MCF 10A (cell line): ENCODE measurements around the gene DOHH. TPM values are rescaled to one million over a fixed set of nuclear protein-coding genes. Genes with fewer than 3 reads are reported as not detected.
"Not testable (repeated sequence)": the region's sequence is repeated elsewhere in the genome, so short reads cannot be mapped to it uniquely, and the experiment has no call there.

Experiments used
- BruUV-seq: library from RNA; stranded (reverse); fragments of 400-500 nt; replicated peaks from 2 replicates; lab custom pipeline; 2021; lab: Mats Ljungman, UMichigan
- CTCF ChIA-PET: fragments of 300-600 bp; sonication (Branson Sonifier 250); formaldehyde crosslinking; extraction: SDS; loops from one replicate; lab custom pipeline; 2021; ENCODE audit warnings: antibody characterized with exemption, inconsistent platforms; lab: Yijun Ruan, JAX
- POLR2A ChIA-PET: fragments of 300-600, 350-650 bp; sonication (Branson Sonifier 250); formaldehyde crosslinking; extraction: SDS; loops from one replicate; lab custom pipeline; 2020; ENCODE audit warnings: antibody characterized with exemption, inconsistent platforms; lab: Yijun Ruan, JAX
- DNase-seq: peaks from one replicate; pipeline ENCODE4 v3.0.0-alpha.2; 2018; ENCODE audit not compliant: unreplicated experiment
- H3K27ac Mint-ChIP-seq: one replicate; pipeline ENCODE4 v1.8.0; 2022; ENCODE audit warnings: mild to moderate bottlenecking, low read depth, mixed read lengths; ENCODE audit not compliant: unreplicated experiment
- H3K27me3 Mint-ChIP-seq: one replicate; pipeline ENCODE4 v1.8.0; 2022; ENCODE audit warnings: mixed read lengths; ENCODE audit not compliant: insufficient read depth, unreplicated experiment
- H3K36me3 Mint-ChIP-seq: one replicate; pipeline ENCODE4 v1.8.0; 2022; ENCODE audit warnings: mild to moderate bottlenecking, moderate library complexity, mixed read lengths; ENCODE audit not compliant: insufficient read depth, unreplicated experiment
- H3K4me1 Mint-ChIP-seq: one replicate; pipeline ENCODE4 v1.8.0; 2022; ENCODE audit warnings: mixed read lengths; ENCODE audit not compliant: insufficient read depth, unreplicated experiment
- H3K4me3 Mint-ChIP-seq: one replicate; pipeline ENCODE4 v1.8.0; 2022; ENCODE audit warnings: mild to moderate bottlenecking, moderate library complexity, mixed read lengths; ENCODE audit not compliant: unreplicated experiment
- H3K9me3 Mint-ChIP-seq: one replicate; pipeline ENCODE4 v1.8.0; 2022; ENCODE audit warnings: mixed read lengths; ENCODE audit not compliant: unreplicated experiment
- intact Hi-C: fragments of 100-400 bp; cut with micrococcal nuclease; formaldehyde crosslinking; loops from 2 replicates; pipeline ENCODE4 v1.14.1; 2022
- total RNA-seq: library from RNA; stranded (reverse); gene quantifications from 2 replicates; pipeline ENCODE4 v1.2.3, GENCODE V29; 2022
- TF ChIP-seq, protein P1 (sequence below): fragments of 200-600 bp; IDR thresholded peaks from one replicate; pipeline ENCODE4 v1.8.0; 2022; ENCODE audit warnings: antibody characterized with exemption, mild to moderate bottlenecking; ENCODE audit not compliant: unreplicated experiment

The DOHH gene
- total RNA-seq, 1 experiment from 2014 or later = 16.3 TPM

DNA sequence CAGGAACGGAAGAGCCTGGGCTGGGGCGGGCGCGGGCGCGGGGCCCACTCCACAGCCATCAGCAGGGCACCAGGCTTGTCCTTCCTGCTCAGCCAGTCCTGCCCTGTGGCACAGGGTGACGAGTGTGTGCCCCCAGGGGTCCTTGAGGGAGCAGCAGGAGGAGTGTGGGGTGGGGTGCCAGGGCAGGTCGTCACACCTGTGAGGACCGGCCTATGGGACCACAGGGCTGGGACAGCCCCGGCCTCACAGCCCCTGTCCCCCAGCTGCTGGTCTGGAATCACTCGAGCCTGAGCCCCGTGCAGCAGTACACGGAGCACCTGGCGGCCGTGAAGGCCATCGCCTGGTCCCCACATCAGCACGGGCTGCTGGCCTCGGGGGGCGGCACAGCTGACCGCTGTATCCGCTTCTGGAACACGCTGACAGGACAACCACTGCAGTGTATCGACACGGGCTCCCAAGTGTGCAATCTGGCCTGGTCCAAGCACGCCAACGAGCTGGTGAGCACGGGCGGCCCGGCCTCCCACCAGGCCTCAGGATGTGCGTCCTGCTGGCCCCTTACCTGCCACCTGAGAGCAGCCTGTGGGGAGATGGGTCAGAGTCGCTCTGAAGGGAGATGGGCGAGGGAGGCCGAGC lies 31.8 kb upstream of the DOHH start:
- POLR2A ChIA-PET = no interaction called here
- H3K27me3 Mint-ChIP-seq = no peaks in the 10 kb centered on the region
- no peak overlapping the region for H3K4me3 Mint-ChIP-seq
- TF ChIP-seq, protein P1, sequence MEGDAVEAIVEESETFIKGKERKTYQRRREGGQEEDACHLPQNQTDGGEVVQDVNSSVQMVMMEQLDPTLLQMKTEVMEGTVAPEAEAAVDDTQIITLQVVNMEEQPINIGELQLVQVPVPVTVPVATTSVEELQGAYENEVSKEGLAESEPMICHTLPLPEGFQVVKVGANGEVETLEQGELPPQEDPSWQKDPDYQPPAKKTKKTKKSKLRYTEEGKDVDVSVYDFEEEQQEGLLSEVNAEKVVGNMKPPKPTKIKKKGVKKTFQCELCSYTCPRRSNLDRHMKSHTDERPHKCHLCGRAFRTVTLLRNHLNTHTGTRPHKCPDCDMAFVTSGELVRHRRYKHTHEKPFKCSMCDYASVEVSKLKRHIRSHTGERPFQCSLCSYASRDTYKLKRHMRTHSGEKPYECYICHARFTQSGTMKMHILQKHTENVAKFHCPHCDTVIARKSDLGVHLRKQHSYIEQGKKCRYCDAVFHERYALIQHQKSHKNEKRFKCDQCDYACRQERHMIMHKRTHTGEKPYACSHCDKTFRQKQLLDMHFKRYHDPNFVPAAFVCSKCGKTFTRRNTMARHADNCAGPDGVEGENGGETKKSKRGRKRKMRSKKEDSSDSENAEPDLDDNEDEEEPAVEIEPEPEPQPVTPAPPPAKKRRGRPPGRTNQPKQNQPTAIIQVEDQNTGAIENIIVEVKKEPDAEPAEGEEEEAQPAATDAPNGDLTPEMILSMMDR = no peak
- no peaks in the 10 kb centered on the region for H3K4me1 Mint-ChIP-seq
- H3K9me3 Mint-ChIP-seq = no peaks in the 10 kb centered on the region
- H3K36me3 Mint-ChIP-seq = peaks cover 39% of the 10 kb centered on the region
- CTCF ChIA-PET = interaction anchor here (0.6 kb wide), 1 partner anchor 582 kb away, joined by 3 read pairs; no protein-coding TSS in a partner anchor
- intact Hi-C loops = no loop called here
- no TSS peak for BruUV-seq
- no peak overlapping the region for H3K27ac Mint-ChIP-seq
- DNase-seq = no peak

DNA sequence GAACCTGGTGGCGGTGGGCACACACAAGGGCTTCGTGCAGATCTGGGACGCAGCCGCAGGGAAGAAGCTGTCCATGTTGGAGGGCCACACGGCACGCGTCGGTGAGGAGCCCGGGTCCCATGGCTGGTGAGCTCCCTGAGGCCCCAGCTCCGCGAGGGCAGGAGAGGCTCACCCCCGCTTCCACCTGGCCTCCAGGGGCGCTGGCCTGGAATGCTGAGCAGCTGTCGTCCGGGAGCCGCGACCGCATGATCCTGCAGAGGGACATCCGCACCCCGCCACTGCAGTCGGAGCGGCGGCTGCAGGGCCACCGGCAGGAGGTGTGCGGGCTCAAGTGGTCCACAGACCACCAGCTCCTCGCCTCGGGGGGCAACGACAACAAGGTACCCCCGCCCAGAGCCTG lies 31.2 kb upstream of the DOHH start:
- H3K4me3 Mint-ChIP-seq = no peak overlapping the region
- H3K27ac Mint-ChIP-seq = no peak overlapping the region
- no peaks in the 10 kb centered on the region for H3K4me1 Mint-ChIP-seq
- POLR2A ChIA-PET = no interaction called here
- H3K27me3 Mint-ChIP-seq = no peaks in the 10 kb centered on the region
- TF ChIP-seq, protein P1 = no peak
- intact Hi-C loops = no loop called here
- CTCF ChIA-PET = interaction anchor here (0.6 kb wide), 1 partner anchor 581 kb away, joined by 3 read pairs; no protein-coding TSS in a partner anchor
- no peak for DNase-seq
- no peaks in the 10 kb centered on the region for H3K9me3 Mint-ChIP-seq
- no TSS peak for BruUV-seq
- peaks cover 42% of the 10 kb centered on the region for H3K36me3 Mint-ChIP-seq

DNA sequence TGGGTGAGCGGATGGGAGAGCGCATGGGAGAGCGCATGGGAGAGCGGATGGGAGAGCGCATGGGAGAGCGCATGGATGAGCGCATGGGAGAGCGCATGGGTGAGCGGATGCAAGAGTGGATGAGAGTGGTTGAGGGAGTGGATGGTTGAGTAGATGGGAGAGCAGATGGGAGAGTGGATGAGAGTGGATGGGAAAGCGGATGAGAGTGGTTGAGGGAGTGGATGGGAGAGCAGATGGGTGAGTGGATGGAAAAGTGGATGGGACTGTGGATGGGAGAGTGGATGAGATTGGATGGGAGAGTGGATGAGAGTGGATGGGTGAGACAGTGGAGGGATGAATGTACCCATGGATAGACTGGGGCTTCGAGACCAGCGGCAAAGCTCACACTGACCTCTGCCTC lies 29.9 kb upstream of the DOHH start:
- Mint-ChIP-seq H3K27ac (no peak overlapping the region), H3K4me1 (no peaks in the 10 kb centered on the region), H3K4me3 (no peak overlapping the region), H3K27me3 (no peaks in the 10 kb centered on the region), H3K36me3 (peaks cover 32% of the 10 kb centered on the region), H3K9me3 (no peaks in the 10 kb centered on the region)
- TF ChIP-seq, protein P1 = no peak
- ChIA-PET POLR2A (interaction anchor here (1.0 kb wide), 1 partner anchor 11 kb away, joined by 3 read pairs; no protein-coding TSS in a partner anchor), CTCF (no interaction called here)
- BruUV-seq = no TSS peak
- intact Hi-C loops = no loop called here
- DNase-seq = no peak

DNA sequence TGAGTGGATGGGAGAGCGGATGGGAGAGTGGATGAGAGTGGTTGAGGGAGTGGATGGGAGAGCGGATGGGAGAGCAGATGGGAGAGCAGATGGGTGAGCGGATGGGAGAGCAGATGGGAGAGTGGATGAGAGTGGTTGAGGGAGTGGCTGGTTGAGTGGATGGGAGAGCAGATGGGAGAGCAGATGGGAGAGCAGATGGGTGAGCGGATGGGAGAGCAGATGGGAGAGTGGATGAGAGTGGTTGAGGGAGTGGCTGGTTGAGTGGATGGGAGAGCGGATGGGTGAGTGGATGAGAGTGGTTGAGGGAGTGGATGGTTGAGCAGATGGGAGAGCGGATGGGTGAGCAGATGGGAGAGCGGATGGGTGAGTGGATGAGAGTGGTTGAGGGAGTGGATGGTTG lies 28.8 kb upstream of the DOHH start:
- POLR2A ChIA-PET, H3K9me3 Mint-ChIP-seq, H3K27me3 Mint-ChIP-seq, BruUV-seq, H3K27ac Mint-ChIP-seq, H3K4me3 Mint-ChIP-seq, DNase-seq, CTCF ChIA-PET, H3K4me1 Mint-ChIP-seq, intact Hi-C loops: not testable (repeated sequence)
- peaks cover 26% of the 10 kb centered on the region for H3K36me3 Mint-ChIP-seq
